H1 (cell line): ENCODE measurements around the gene SLC19A3. TPM values are rescaled to one million over a fixed set of nuclear protein-coding genes. Genes with fewer than 3 reads are reported as not detected.

Source experiments
- CTCF ChIA-PET: fragments of 300-600 bp; sonication (Branson Sonifier 250); formaldehyde crosslinking; loops from one replicate; lab custom pipeline; 2021; ENCODE audit not compliant: partially characterized antibody; lab: Charles Lee
- POLR2A ChIA-PET: fragments of 300-600 bp; sonication (Branson Sonifier 250); formaldehyde crosslinking; loops from one replicate; lab custom pipeline; 2021; ENCODE audit warnings: inconsistent platforms; ENCODE audit not compliant: partially characterized antibody; lab: Charles Lee
- DNase-seq, 2 experiments: peaks; one replicate each; pipeline versions ENCODE4 v3.0.0 to v3.0.0-alpha.2; 2010 to 2022; ENCODE audit warnings: low spot score in 2 of 2, low read depth in 1 of 2, mixed read lengths in 1 of 2
- FAIRE-seq: peaks from 2 replicates; lab custom pipeline; 2011; peaks lifted over from hg19 to GRCh38; lab: Jason Lieb, UNC
- H2AFZ ChIP-seq: 2 replicates; pipeline ENCODE4 v1.8.1; 2012; ENCODE audit warnings: low read length, inconsistent platforms
- H2AK5ac ChIP-seq: 2 replicates; pipeline ENCODE4 v1.6.1; 2013; ENCODE audit warnings: low read depth, low read length
- H2BK120ac ChIP-seq: replicated peaks from 2 replicates; pipeline ENCODE3; 2013; ENCODE audit warnings: low read depth, low read length, inconsistent platforms
- H2BK12ac ChIP-seq: 2 replicates; pipeline ENCODE4 v1.6.1; 2013; ENCODE audit warnings: low read depth, low read length
- H2BK15ac ChIP-seq: 2 replicates; pipeline ENCODE4 v1.6.1; 2013; ENCODE audit warnings: low read length
- H2BK20ac ChIP-seq: 2 replicates; pipeline ENCODE4 v1.6.1; 2013; ENCODE audit warnings: low read length
- H2BK5ac ChIP-seq: 2 replicates; pipeline ENCODE4 v1.6.1; 2013; ENCODE audit warnings: low read depth, low read length
- H3K14ac ChIP-seq: 2 replicates; pipeline ENCODE4 v1.6.1; 2013; ENCODE audit warnings: inconsistent platforms; ENCODE audit not compliant: insufficient read length
- H3K18ac ChIP-seq: 2 replicates; pipeline ENCODE4 v1.6.1; 2013; ENCODE audit warnings: low read length; ENCODE audit errors: extremely low read depth
- H3K23ac ChIP-seq: 2 replicates; pipeline ENCODE4 v1.6.1; 2013; ENCODE audit warnings: inconsistent platforms; ENCODE audit not compliant: insufficient read length
- H3K23me2 ChIP-seq: 2 replicates; pipeline ENCODE4 v1.6.1; 2013; ENCODE audit warnings: low read depth, low read length
- H3K27ac ChIP-seq: 2 replicates; pipeline ENCODE4 v1.6.1; 2011; ENCODE audit warnings: low read depth, low read length, inconsistent platforms
- H3K27me3 ChIP-seq, 4 experiments: replicated peaks in 1 of 4; 1 replicate in 1 of 4; 2 replicates in 3 of 4; pipeline versions ENCODE4 v1.6.1 to v1.8.1; 2011 to 2013; ENCODE audit warnings: low read length in 3 of 4, mild to moderate bottlenecking in 3 of 4, inconsistent platforms in 2 of 4, mixed read lengths in 2 of 4, moderate library complexity in 1 of 4; ENCODE audit not compliant: control insufficient read depth in 3 of 4, insufficient read depth in 3 of 4; ENCODE audit errors: extremely low read depth in 1 of 4
- H3K36me3 ChIP-seq, 4 experiments: 2 replicates each; pipeline versions ENCODE4 v1.6.1 to v1.8.1; 2011 to 2013; ENCODE audit warnings: mild to moderate bottlenecking in 4 of 4, low read length in 3 of 4, moderate library complexity in 2 of 4, control low read depth in 1 of 4, inconsistent platforms in 1 of 4; ENCODE audit not compliant: insufficient read depth in 4 of 4, control insufficient read depth in 2 of 4
- H3K4ac ChIP-seq: replicated peaks from 2 replicates; pipeline ENCODE3; 2013; ENCODE audit warnings: low read length, low read depth, mixed read lengths, inconsistent platforms; ENCODE audit not compliant: insufficient read length
- H3K4me1 ChIP-seq, 4 experiments: replicated peaks in 1 of 4; 1 replicate in 1 of 4; 2 replicates in 3 of 4; pipeline versions ENCODE4 v1.6.1 to v1.8.1; 2011 to 2013; ENCODE audit warnings: low read length in 3 of 4, inconsistent platforms in 2 of 4, mixed read lengths in 1 of 4; ENCODE audit not compliant: insufficient read depth in 4 of 4, control insufficient read depth in 3 of 4
- H3K4me2 ChIP-seq, 2 experiments: 2 replicates each; pipeline versions ENCODE4 v1.6.1 to v1.8.1; 2011 to 2013; ENCODE audit warnings: low read depth in 2 of 2, low read length in 2 of 2, control low read depth in 1 of 2, inconsistent platforms in 1 of 2, mild to moderate bottlenecking in 1 of 2; ENCODE audit not compliant: insufficient read depth in 1 of 2
- H3K4me3 ChIP-seq, 4 experiments: fragments of 200-600, 300-600 bp in 1 of 4; sonication (generic), shearing (Covaris generic), sonication (Bioruptor Twin) in 1 of 4; 2 replicates each; pipeline versions ENCODE4 v1.5.1 to v1.8.1; 2011 to 2016; ENCODE audit warnings: low read length in 4 of 4, low read depth in 3 of 4, control low read depth in 2 of 4, inconsistent platforms in 2 of 4, mild to moderate bottlenecking in 2 of 4, mixed read lengths in 1 of 4, moderate library complexity in 1 of 4; ENCODE audit not compliant: insufficient read depth in 2 of 4; ENCODE audit errors: extremely low read depth in 1 of 4
- H3K56ac ChIP-seq: replicated peaks from 2 replicates; pipeline ENCODE3; 2013; ENCODE audit warnings: low read depth, mild to moderate bottlenecking, mixed read lengths, low read length, inconsistent platforms; ENCODE audit not compliant: insufficient read length
- H3K79me1 ChIP-seq: 2 replicates; pipeline ENCODE4 v1.6.1; 2013; ENCODE audit warnings: low read depth, low read length, control low read depth
- H3K79me2 ChIP-seq, 2 experiments: 2 replicates each; pipeline versions ENCODE4 v1.6.1 to v1.8.1; 2012 to 2013; ENCODE audit warnings: low read length in 2 of 2, mild to moderate bottlenecking in 2 of 2, inconsistent platforms in 1 of 2; ENCODE audit not compliant: insufficient read depth in 2 of 2, control insufficient read depth in 1 of 2
- H3K9ac ChIP-seq, 4 experiments: replicated peaks in 1 of 4; 1 replicate in 1 of 4; 2 replicates in 3 of 4; pipeline versions ENCODE4 v1.6.1 to v1.8.1; 2011 to 2013; ENCODE audit warnings: low read depth in 3 of 4, low read length in 3 of 4, control low read depth in 2 of 4, mild to moderate bottlenecking in 2 of 4, moderate library complexity in 2 of 4, inconsistent platforms in 1 of 4; ENCODE audit errors: extremely low read depth in 1 of 4
- H3K9me3 ChIP-seq, 2 experiments: 2 replicates each; pipeline versions ENCODE4 v1.6.1 to v1.8.1; 2012 to 2013; ENCODE audit warnings: mild to moderate bottlenecking in 2 of 2, moderate library complexity in 2 of 2, control low read depth in 1 of 2, inconsistent platforms in 1 of 2, low read depth in 1 of 2, low read length in 1 of 2, mixed read lengths in 1 of 2; ENCODE audit not compliant: insufficient read depth in 2 of 2
- H4K20me1 ChIP-seq, 2 experiments: replicated peaks in 1 of 2; 2 replicates each; pipeline versions ENCODE3 to v1.8.1; 2011 to 2013; ENCODE audit warnings: inconsistent platforms in 2 of 2, low read length in 2 of 2, mild to moderate bottlenecking in 1 of 2; ENCODE audit not compliant: insufficient read depth in 2 of 2, control insufficient read depth in 1 of 2
- H4K5ac ChIP-seq: 2 replicates; pipeline ENCODE4 v1.6.1; 2013; ENCODE audit warnings: low read length, low read depth, mixed read lengths, inconsistent platforms; ENCODE audit not compliant: insufficient read length
- H4K8ac ChIP-seq: 2 replicates; pipeline ENCODE4 v1.8.0; 2013; ENCODE audit warnings: mild to moderate bottlenecking, moderate library complexity, low read length, inconsistent platforms; ENCODE audit not compliant: insufficient read depth; ENCODE audit errors: extremely low read depth
- H4K91ac ChIP-seq: replicated peaks from 2 replicates; pipeline ENCODE3; 2013; ENCODE audit warnings: low read length, mixed read lengths, inconsistent platforms; ENCODE audit not compliant: insufficient read length
- BRCA1 ChIP-seq: IDR thresholded peaks from 2 replicates; pipeline ENCODE4 v1.6.1; 2012; ENCODE audit warnings: low read depth, low read length, improper control_type of control experiment
- PHF8 ChIP-seq: fragments of 200-600 bp; sonication (generic); conservative IDR thresholded peaks from 2 replicates; pipeline ENCODE4 v1.7.1; 2012; ENCODE audit warnings: low read depth, mild to moderate bottlenecking, inconsistent platforms, low read length, moderate library complexity
- POLR2A ChIP-seq, 2 experiments: IDR thresholded peaks; 1 replicate in 1 of 2; 2 replicates in 1 of 2; pipeline ENCODE4 v1.6.1; 2011; ENCODE audit warnings: low read depth in 2 of 2, low read length in 2 of 2, mild to moderate bottlenecking in 2 of 2; ENCODE audit errors: control extremely low read depth in 1 of 2
- RXRA ChIP-seq: IDR thresholded peaks from 2 replicates; pipeline ENCODE4 v1.6.1; 2011; ENCODE audit warnings: low read depth, mild to moderate bottlenecking, low read length, moderate library complexity; ENCODE audit not compliant: insufficient read depth
- SP2 ChIP-seq: IDR thresholded peaks from 2 replicates; pipeline ENCODE4 v1.6.1; 2012; ENCODE audit warnings: mild to moderate bottlenecking, low read length, inconsistent platforms
- SP4 ChIP-seq: IDR thresholded peaks from 2 replicates; pipeline ENCODE4 v1.6.1; 2012; ENCODE audit warnings: low read length, inconsistent platforms
- TAF1 ChIP-seq: IDR thresholded peaks from 2 replicates; pipeline ENCODE4 v1.6.1; 2011; ENCODE audit warnings: mild to moderate bottlenecking, low read depth, low read length
- TCF12 ChIP-seq: IDR thresholded peaks from 2 replicates; pipeline ENCODE4 v1.6.1; 2011; ENCODE audit warnings: low read depth, mild to moderate bottlenecking, low read length
- TEAD4 ChIP-seq: IDR thresholded peaks from 2 replicates; pipeline ENCODE4 v1.6.1; 2012; ENCODE audit warnings: low read depth, low read length, inconsistent platforms, mixed read lengths
- WGBS, 2 experiments: shearing (Covaris generic) in 1 of 2; methylation state at CpG; one replicate each; pipeline versions ENCODE4 v1.1.6 to v1.1.7; 2013 to 2015; ENCODE audit warnings: low lambda C conversion rate in 2 of 2, mixed read lengths in 2 of 2, inconsistent platforms in 1 of 2, low coverage in 1 of 2, missing lambda C conversion rate in 1 of 2; ENCODE audit not compliant: insufficient replicate concordance in 2 of 2, insufficient coverage in 1 of 2, insufficient read length in 1 of 2; ENCODE audit errors: extremely low coverage in 1 of 2, missing lambda C conversion rate in 1 of 2; 5-methylcytosine and 5-hydroxymethylcytosine counted together
- polyA plus RNA-seq, 7 experiments: library from polyadenylated mRNA; depleted of rRNA in 3 of 7; stranded (reverse) in 5 of 7; unstranded in 2 of 7; fragments of >200 nt in 5 of 7; fragments of 200-250 nt in 2 of 7; gene quantifications; 1 replicate in 5 of 7; 2 replicates in 1 of 7; 4 replicates in 1 of 7; pipeline versions ENCODE4 v1.2.1 to v1.2.3, GENCODE V29; 2011 to 2013; ENCODE audit warnings: missing spikeins in 2 of 7, mixed read lengths in 2 of 7
- total RNA-seq: library from RNA; stranded (reverse); fragmentation: NEBNext Ultra II Directional; extraction: Animal tissue kit (Norgen Biotek cat#: 25700); gene quantifications from 2 replicates; pipeline ENCODE4 v1.2.1, GENCODE V29; 2021
- TF ChIP-seq, protein P1 (sequence below): IDR thresholded peaks from 2 replicates; pipeline ENCODE4 v1.6.1; 2012; ENCODE audit warnings: inconsistent platforms

SLC19A3 gene
- total and polyA plus RNA-seq, 2 of the 8 experiments (the other 6 are each of a cell fraction or from before 2014, with no cell fraction given), result 7.0 to 9.8 TPM

DNA sequence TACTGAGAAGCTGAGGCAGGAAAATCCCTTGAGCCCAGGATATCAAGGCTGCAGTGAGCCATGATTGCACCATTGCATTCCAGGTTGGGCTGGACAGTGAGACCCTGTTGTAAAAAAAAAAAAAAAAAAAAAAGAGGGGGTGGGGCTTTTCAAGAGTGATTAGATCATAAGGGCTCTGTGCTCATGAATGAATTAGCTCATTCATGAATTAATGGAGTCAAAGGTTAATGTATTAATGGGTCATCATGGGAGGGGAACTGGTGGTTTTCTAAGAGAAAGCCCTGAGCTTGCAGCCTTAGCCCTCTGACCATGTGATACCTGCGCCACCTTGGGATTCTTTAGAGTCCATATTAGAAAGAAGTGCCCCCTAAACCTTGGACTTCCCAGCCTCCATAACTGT lies 4.5 kb downstream of the SLC19A3 start:
- H4K91ac ChIP-seq, result no peak overlapping the region
- TF ChIP-seq RXRA (no peak), TCF12 (no peak), SP4 (no peak), BRCA1 (no peak), PHF8 (no peak), SP2 (no peak), POLR2A (IDR thresholded peaks at IDR 0.05; ENCODE audit: control extremely low read depth in 1 of 2, low read depth in 2 of 2, low read length in 2 of 2) (no peak), TAF1 (no peak), TEAD4 (no peak)
- TF ChIP-seq, protein P1, sequence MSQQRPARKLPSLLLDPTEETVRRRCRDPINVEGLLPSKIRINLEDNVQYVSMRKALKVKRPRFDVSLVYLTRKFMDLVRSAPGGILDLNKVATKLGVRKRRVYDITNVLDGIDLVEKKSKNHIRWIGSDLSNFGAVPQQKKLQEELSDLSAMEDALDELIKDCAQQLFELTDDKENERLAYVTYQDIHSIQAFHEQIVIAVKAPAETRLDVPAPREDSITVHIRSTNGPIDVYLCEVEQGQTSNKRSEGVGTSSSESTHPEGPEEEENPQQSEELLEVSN, result no peak
- CTCF ChIA-PET, result interaction anchor here (0.6 to 1.6 kb wide), 5 partner anchors 11 to 340 kb away, joined by 3 to 8 read pairs (median 4); no protein-coding TSS in a partner anchor

More for the DNA sequence above, 4.5 kb downstream of the SLC19A3 start:
- no peak overlapping the region for H3K56ac ChIP-seq
- H2BK20ac ChIP-seq, result no peak overlapping the region
- no peak overlapping the region for H2BK15ac ChIP-seq
- H3K79me2 ChIP-seq, result no peaks in the 10 kb centered on the region
- H3K14ac ChIP-seq, result no peak overlapping the region
- no peak overlapping the region for H3K27ac ChIP-seq
- H3K23me2 ChIP-seq, result no peaks in the 10 kb centered on the region; the same call in 1 of the 2 replicates
- H2BK12ac ChIP-seq, result no peak overlapping the region
- H3K36me3 ChIP-seq, result no peaks in the 10 kb centered on the region
- no peaks in the 10 kb centered on the region for H3K9me3 ChIP-seq
- no peak overlapping the region for H2BK120ac ChIP-seq
- H3K18ac ChIP-seq, result no peak overlapping the region
- H2AFZ ChIP-seq, result no peak overlapping the region
- H3K4me1 ChIP-seq, result peaks cover 0 to 4% (median under 1%) of the 10 kb centered on the region in 4 experiments; a peak in 3 of 7 replicates
- no peak overlapping the region for H4K5ac ChIP-seq
- no peak overlapping the region for H3K4me2 ChIP-seq
- H3K4me3 ChIP-seq, result no peak overlapping the region
- H3K23ac ChIP-seq, result no peak overlapping the region
- no peaks in the 10 kb centered on the region for H3K79me1 ChIP-seq
- H3K9ac ChIP-seq, result no peak overlapping the region
- DNase-seq, result no peak
- no peaks in the 10 kb centered on the region; a peak in 1 of 7 replicates for H3K27me3 ChIP-seq
- H3K4ac ChIP-seq, result no peak overlapping the region
- POLR2A ChIA-PET, result no interaction called here
- no peaks in the 10 kb centered on the region for H4K20me1 ChIP-seq
- no peak for FAIRE-seq
- no peak overlapping the region for H4K8ac ChIP-seq
- H2BK5ac ChIP-seq, result no peak overlapping the region
- 78% methylated on average over 1 of the region's 1 CpG; no CpG with 5 or more reads in 1 of the 2 experiments for WGBS, 2 experiments
- no peak overlapping the region for H2AK5ac ChIP-seq
